Measurements from ENCODE around the gene ZDHHC18.

ZDHHC18 gene

GRCh38 chr1:26787706-26788514, 38.6 kb upstream of the ZDHHC18 start, which contains the start of gene PIGV:
Gene PIGV (plus strand): TSS chr1:26787950. CDS start chr1:26790816, 2,866 bp downstream.
- peak within 1 kb of the TSS; percentile 94 for H2BK5ac ChIP-seq (ENCODE audit: low read depth, low read length, poor library complexity)
- H3K79me1 ChIP-seq (ENCODE audit: low read length) = peaks cover 23% of the 10 kb centered on the region
- H3K23ac ChIP-seq (ENCODE audit: low read length) = no peak within 1 kb of the TSS
- no peaks in the 10 kb centered on the region for H3K27me3 ChIP-seq (ENCODE audit: insufficient read depth, low read length)
- H3K79me2 ChIP-seq (ENCODE audit: control insufficient read depth, insufficient read depth, low read length, poor library complexity) = peaks cover 9% of the 10 kb centered on the region
- peak within 1 kb of the TSS; percentile 95 for H4K91ac ChIP-seq (ENCODE audit: low read depth, low read length)
- peak within 1 kb of the TSS; percentile 90 for H3K9ac ChIP-seq (ENCODE audit: low read length)
- H4K8ac ChIP-seq (ENCODE audit: low read depth, low read length) = peak within 1 kb of the TSS; percentile 95
- H2BK120ac ChIP-seq (ENCODE audit: insufficient read depth, low read length, poor library complexity) = peak within 1 kb of the TSS; percentile 91
- H3K18ac ChIP-seq (ENCODE audit: low read length) = peak within 1 kb of the TSS; percentile 91
- peak within 1 kb of the TSS; percentile 97 for H4K12ac ChIP-seq (ENCODE audit: low read depth, low read length)
- H3K27ac ChIP-seq (ENCODE audit: low read depth, low read length) = peak within 1 kb of the TSS; percentile 99
- H2AFZ ChIP-seq (ENCODE audit: insufficient read depth, low read length, poor library complexity) = peak within 1 kb of the TSS; percentile 70
- H3K36me3 ChIP-seq (ENCODE audit: control insufficient read depth in 1 of 2, insufficient read depth in 2 of 2, low read length in 2 of 2) = peaks cover 0 to 3% of the 10 kb centered on the region in 2 experiments
- peak within 1 kb of the TSS; percentile 71 for H3K4ac ChIP-seq (ENCODE audit: low read depth, low read length)
- peak within 1 kb of the TSS; percentile 68 for H2BK12ac ChIP-seq (ENCODE audit: low read length)
- H3K14ac ChIP-seq (ENCODE audit: low read length) = peak within 1 kb of the TSS; percentile 94
- peak within 1 kb of the TSS; percentile 93 for H3K4me2 ChIP-seq (ENCODE audit: low read length)
- peak within 1 kb of the TSS; percentile 96 for H2AK5ac ChIP-seq (ENCODE audit: low read length)
- peak within 1 kb of the TSS; percentile 74 for H3K4me3 ChIP-seq (ENCODE audit: low read depth, low read length)
- peak; percentile 74 to 90 for DNase-seq
- peaks cover 26 to 34% of the 10 kb centered on the region in 2 experiments for H3K4me1 ChIP-seq (ENCODE audit: control insufficient read depth in 1 of 2, insufficient read depth in 2 of 2, low read length in 2 of 2)
- no CpG with 5 or more reads among the region's 63 CpGs for WGBS (ENCODE audit: extremely low coverage, insufficient coverage, insufficient read length)
- no peaks in the 10 kb centered on the region for H3K9me3 ChIP-seq (ENCODE audit: insufficient read depth, low read depth, low read length)

DNA sequence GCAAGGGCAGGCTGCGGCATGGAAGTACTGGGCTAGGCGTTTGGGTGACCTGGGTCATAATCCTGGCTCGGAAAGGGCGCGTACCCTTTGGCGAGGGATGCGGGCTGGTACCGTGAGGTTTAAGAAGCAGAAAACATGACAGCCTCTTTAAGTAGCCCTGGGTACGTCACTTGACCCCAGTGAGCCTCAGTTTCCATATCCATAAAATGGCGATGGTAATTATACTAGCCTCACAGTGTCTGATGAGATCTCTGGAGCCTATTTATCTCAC, 38.0 kb upstream of the ZDHHC18 start:
- peak overlapping the region; percentile 94 for H3K14ac ChIP-seq (ENCODE audit: low read length)
- peak overlapping the region; percentile 96 for H2AK5ac ChIP-seq (ENCODE audit: low read length)
- peaks cover 9% of the 10 kb centered on the region for H3K79me2 ChIP-seq (ENCODE audit: control insufficient read depth, insufficient read depth, low read length, poor library complexity)
- H3K18ac ChIP-seq (ENCODE audit: low read length) = peak overlapping the region; percentile 91
- peak overlapping the region; percentile 93 for H3K4me2 ChIP-seq (ENCODE audit: low read length)
- H4K12ac ChIP-seq (ENCODE audit: low read depth, low read length) = peak overlapping the region; percentile 97
- H2BK12ac ChIP-seq (ENCODE audit: low read length) = peak overlapping the region; percentile 68
- H2AFZ ChIP-seq (ENCODE audit: insufficient read depth, low read length, poor library complexity) = peak overlapping the region; percentile 67
- peak overlapping the region; percentile 71 for H3K4ac ChIP-seq (ENCODE audit: low read depth, low read length)
- no peak overlapping the region for H3K23ac ChIP-seq (ENCODE audit: low read length)
- H3K9ac ChIP-seq (ENCODE audit: low read length) = peak overlapping the region; percentile 90
- peak overlapping the region; percentile 94 for H2BK5ac ChIP-seq (ENCODE audit: low read depth, low read length, poor library complexity)
- peak overlapping the region; percentile 99 for H3K27ac ChIP-seq (ENCODE audit: low read depth, low read length)
- H3K9me3 ChIP-seq (ENCODE audit: insufficient read depth, low read depth, low read length) = no peaks in the 10 kb centered on the region
- H3K36me3 ChIP-seq (ENCODE audit: control insufficient read depth in 1 of 2, insufficient read depth in 2 of 2, low read length in 2 of 2) = peaks cover 0 to 2% of the 10 kb centered on the region in 2 experiments
- no peaks in the 10 kb centered on the region for H3K27me3 ChIP-seq (ENCODE audit: insufficient read depth, low read length)
- peaks cover 26 to 34% of the 10 kb centered on the region in 2 experiments for H3K4me1 ChIP-seq (ENCODE audit: control insufficient read depth in 1 of 2, insufficient read depth in 2 of 2, low read length in 2 of 2)
- peak overlapping the region; percentile 95 for H4K91ac ChIP-seq (ENCODE audit: low read depth, low read length)
- peak overlapping the region; percentile 95 for H4K8ac ChIP-seq (ENCODE audit: low read depth, low read length)
- peak overlapping the region; percentile 73 for H2BK120ac ChIP-seq (ENCODE audit: insufficient read depth, low read length, poor library complexity)
- H3K4me3 ChIP-seq (ENCODE audit: low read depth, low read length) = peak overlapping the region; percentile 74
- WGBS (ENCODE audit: extremely low coverage, insufficient coverage, insufficient read length) = no CpG with 5 or more reads among the region's 10 CpGs
- H3K79me1 ChIP-seq (ENCODE audit: low read length) = peaks cover 23% of the 10 kb centered on the region
- peak; percentile 42 to 54 for DNase-seq

- Histone ChIP-seq H2BK12ac (ENCODE audit: low read length) (peak overlapping the region; percentile 17), H4K91ac (ENCODE audit: low read depth, low read length) (peak overlapping the region; percentile 65), H3K27me3 (ENCODE audit: insufficient read depth, low read length) (no peaks in the 10 kb centered on the region), H3K27ac (ENCODE audit: low read depth, low read length) (peak overlapping the region; percentile 99), H3K14ac (ENCODE audit: low read length) (peak overlapping the region; percentile 43), H4K8ac (ENCODE audit: low read depth, low read length) (peak overlapping the region; percentile 95), H3K9ac (ENCODE audit: low read length) (peak overlapping the region; percentile 20), H2AFZ (ENCODE audit: insufficient read depth, low read length, poor library complexity) (no peak overlapping the region), H3K4me1 (ENCODE audit: control insufficient read depth in 1 of 2, insufficient read depth in 2 of 2, low read length in 2 of 2) (peaks cover 24 to 31% of the 10 kb centered on the region in 2 experiments), H2BK120ac (ENCODE audit: insufficient read depth, low read length, poor library complexity) (peak overlapping the region; percentile 13), H3K4me2 (ENCODE audit: low read length) (peak overlapping the region; percentile 93), H3K79me2 (ENCODE audit: control insufficient read depth, insufficient read depth, low read length, poor library complexity) (peaks cover 9% of the 10 kb centered on the region), H3K36me3 (ENCODE audit: control insufficient read depth in 1 of 2, insufficient read depth in 2 of 2, low read length in 2 of 2) (peaks cover 1 to 3% of the 10 kb centered on the region in 2 experiments), H3K4me3 (ENCODE audit: low read depth, low read length) (no peak overlapping the region), H3K23ac (ENCODE audit: low read length) (no peak overlapping the region), H2BK5ac (ENCODE audit: low read depth, low read length, poor library complexity) (peak overlapping the region; percentile 20), H3K18ac (ENCODE audit: low read length) (peak overlapping the region; percentile 54), H2AK5ac (ENCODE audit: low read length) (peak overlapping the region; percentile 53), H3K4ac (ENCODE audit: low read depth, low read length) (no peak overlapping the region), H3K9me3 (ENCODE audit: insufficient read depth, low read depth, low read length) (no peaks in the 10 kb centered on the region), H4K12ac (ENCODE audit: low read depth, low read length) (peak overlapping the region; percentile 54), H3K79me1 (ENCODE audit: low read length) (peaks cover 23% of the 10 kb centered on the region)
- DNase-seq = peak; percentile 85 to 95
- WGBS (ENCODE audit: extremely low coverage, insufficient coverage, insufficient read length) = no CpG with 5 or more reads among the region's 19 CpGs
Observed at GRCh38 chr1:26788836-26789611, 37.5 kb upstream of the ZDHHC18 start.

- Histone ChIP-seq H3K79me2 (ENCODE audit: control insufficient read depth, insufficient read depth, low read length, poor library complexity) (peaks cover 9% of the 10 kb centered on the region), H3K4me1 (ENCODE audit: control insufficient read depth in 1 of 2, insufficient read depth in 2 of 2, low read length in 2 of 2) (peaks cover 19 to 26% of the 10 kb centered on the region in 2 experiments), H3K79me1 (ENCODE audit: low read length) (peaks cover 23% of the 10 kb centered on the region), H3K4me3 (ENCODE audit: low read depth, low read length) (no peak overlapping the region), H3K9me3 (ENCODE audit: insufficient read depth, low read depth, low read length) (no peaks in the 10 kb centered on the region), H2AFZ (ENCODE audit: insufficient read depth, low read length, poor library complexity) (no peak overlapping the region), H4K91ac (ENCODE audit: low read depth, low read length) (no peak overlapping the region), H3K4ac (ENCODE audit: low read depth, low read length) (no peak overlapping the region), H3K23ac (ENCODE audit: low read length) (no peak overlapping the region), H3K18ac (ENCODE audit: low read length) (no peak overlapping the region), H2AK5ac (ENCODE audit: low read length) (no peak overlapping the region), H2BK120ac (ENCODE audit: insufficient read depth, low read length, poor library complexity) (no peak overlapping the region), H3K9ac (ENCODE audit: low read length) (no peak overlapping the region), H3K4me2 (ENCODE audit: low read length) (no peak overlapping the region), H4K12ac (ENCODE audit: low read depth, low read length) (no peak overlapping the region), H4K8ac (ENCODE audit: low read depth, low read length) (no peak overlapping the region), H3K27me3 (ENCODE audit: insufficient read depth, low read length) (no peaks in the 10 kb centered on the region), H3K14ac (ENCODE audit: low read length) (no peak overlapping the region), H3K27ac (ENCODE audit: low read depth, low read length) (no peak overlapping the region), H2BK12ac (ENCODE audit: low read length) (no peak overlapping the region), H3K36me3 (ENCODE audit: control insufficient read depth in 1 of 2, insufficient read depth in 2 of 2, low read length in 2 of 2) (peaks cover 6% of the 10 kb centered on the region in 2 experiments), H2BK5ac (ENCODE audit: low read depth, low read length, poor library complexity) (no peak overlapping the region)
- WGBS (ENCODE audit: extremely low coverage, insufficient coverage, insufficient read length) = no CpG with 5 or more reads among the region's 3 CpGs
- peak; percentile 65 to 93 for DNase-seq
Observed at GRCh38 chr1:26789612-26789865, 36.9 kb upstream of the ZDHHC18 start.
